MM.1S (cell line): ENCODE measurements around the gene TMEM72.
A peak's percentile ranks its signal among the peaks of the same experiment; 100 is the strongest.

ENCODE experiments used
- DNase-seq: peaks from one replicate; pipeline ENCODE4 v3.0.0-alpha.2; 2015
- H2AFZ ChIP-seq: fragments of 300-600 bp; sonication (generic); 2 replicates; pipeline ENCODE4 v1.6.0; 2016; ENCODE audit warnings: antibody characterized with exemption, low read length
- H3F3A ChIP-seq: fragments of 300-600 bp; sonication (generic); 2 replicates; pipeline ENCODE4 v1.6.1; 2016; ENCODE audit warnings: mild to moderate bottlenecking, antibody characterized with exemption, low read length, moderate library complexity, mixed read lengths; ENCODE audit not compliant: insufficient read depth
- H3K27ac ChIP-seq: fragments of 300-600 bp; sonication (generic); 2 replicates; pipeline ENCODE4 v1.5.1; 2016; ENCODE audit warnings: mild to moderate bottlenecking, low read length
- H3K27me3 ChIP-seq: fragments of 300-600 bp; sonication (generic); replicated peaks from 2 replicates; pipeline ENCODE4 v1.6.0; 2016; ENCODE audit warnings: low read length; ENCODE audit not compliant: insufficient read depth
- H3K36me3 ChIP-seq: fragments of 300-600 bp; sonication (generic); replicated peaks from 2 replicates; pipeline ENCODE4 v1.6.1; 2016; ENCODE audit warnings: mild to moderate bottlenecking, low read length, mixed read lengths; ENCODE audit not compliant: insufficient read depth
- H3K4me1 ChIP-seq: fragments of 300-600 bp; sonication (generic); 2 replicates; pipeline ENCODE4 v1.6.1; 2016; ENCODE audit warnings: low read length, mixed read lengths
- H3K4me2 ChIP-seq: fragments of 300-600 bp; sonication (generic); 2 replicates; pipeline ENCODE4 v1.6.0; 2016; ENCODE audit warnings: low read depth, low read length
- H3K4me3 ChIP-seq: fragments of 300-600 bp; sonication (generic); 2 replicates; pipeline ENCODE4 v1.5.1; 2016; ENCODE audit warnings: low read length, mixed read lengths
- H3K79me2 ChIP-seq: fragments of 300-600 bp; sonication (generic); 2 replicates; pipeline ENCODE4 v1.6.1; 2016; ENCODE audit warnings: mixed run types, low read length, mixed read lengths
- H3K9ac ChIP-seq: fragments of 300-600 bp; sonication (generic); 2 replicates; pipeline ENCODE4 v1.6.1; 2016; ENCODE audit warnings: low read length, mixed read lengths
- H3K9me2 ChIP-seq: fragments of 300-600 bp; sonication (generic); replicated peaks from 2 replicates; pipeline ENCODE4 v1.6.1; 2016; ENCODE audit warnings: mild to moderate bottlenecking, low read length, mixed read lengths; ENCODE audit not compliant: insufficient read depth
- H3K9me3 ChIP-seq: fragments of 300-600 bp; sonication (generic); replicated peaks from 2 replicates; pipeline ENCODE4 v1.6.1; 2016; ENCODE audit warnings: mild to moderate bottlenecking, low read length, mixed read lengths; ENCODE audit not compliant: insufficient read depth
- H4K20me1 ChIP-seq: fragments of 300-600 bp; sonication (generic); 2 replicates; pipeline ENCODE4 v1.6.1; 2016; ENCODE audit warnings: mild to moderate bottlenecking, low read length, moderate library complexity, mixed read lengths; ENCODE audit not compliant: insufficient read depth
- CTCF ChIP-seq: fragments of 300-600 bp; sonication (generic); IDR thresholded peaks from 2 replicates; pipeline ENCODE4 v1.5.1; 2016; ENCODE audit warnings: antibody characterized with exemption, low read length, mixed read lengths
- EZH2 ChIP-seq: fragments of 300-600 bp; sonication (generic); optimal IDR thresholded peaks from 2 replicates; pipeline ENCODE3; 2017; ENCODE audit warnings: low read depth, mild to moderate bottlenecking, antibody characterized with exemption, low read length, mixed read lengths
- EZH2phosphoT487 ChIP-seq: fragments of 300-600 bp; sonication (generic); IDR thresholded peaks from 2 replicates; pipeline ENCODE4 v1.6.1; 2018; ENCODE audit warnings: antibody characterized with exemption, low read length

Gene TMEM72

DNA sequence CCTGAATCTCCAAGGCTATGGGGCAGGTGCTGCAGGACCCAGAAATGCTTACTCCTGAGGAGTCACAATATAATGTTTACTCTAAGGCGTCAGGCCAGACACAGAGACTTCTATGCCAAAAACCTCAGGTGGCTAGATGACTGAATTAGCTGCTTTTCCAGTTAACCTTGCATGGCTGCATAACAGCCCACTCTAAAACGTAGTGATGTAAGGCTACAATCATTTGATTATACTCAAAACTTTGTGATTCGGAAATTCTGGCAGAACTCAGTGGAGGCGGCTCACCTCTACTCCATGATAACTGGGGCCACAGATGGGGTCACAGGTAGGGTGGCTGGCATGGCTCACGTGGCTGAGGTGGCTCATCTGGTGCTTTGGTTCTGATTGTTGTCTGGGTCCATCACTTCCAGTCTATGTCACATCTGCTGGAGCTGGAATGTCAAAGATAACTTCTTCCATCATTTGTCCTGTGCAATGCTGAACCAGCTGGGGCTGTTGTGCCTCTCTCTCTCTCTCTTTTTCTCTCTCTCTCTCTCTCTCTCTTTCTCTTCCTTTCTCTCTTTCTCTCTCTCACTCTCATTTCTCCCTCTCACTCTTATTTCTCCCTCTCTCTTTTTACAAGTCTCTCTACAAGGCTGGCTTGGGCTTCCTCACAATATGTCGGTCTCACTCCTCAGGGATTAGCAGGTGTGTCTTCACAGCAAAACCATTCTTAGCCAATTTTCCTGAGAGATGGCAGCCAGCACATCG, 11.8 kb downstream of the TMEM72 start:
- Histone ChIP-seq H3K27me3 (no peaks in the 10 kb centered on the region), H3K9me3 (no peaks in the 10 kb centered on the region), H3K4me2 (no peak overlapping the region), H3K9me2 (no peaks in the 10 kb centered on the region), H2AFZ (no peak overlapping the region), H3K27ac (no peak overlapping the region), H3K79me2 (no peaks in the 10 kb centered on the region), H3F3A (no peaks in the 10 kb centered on the region), H3K9ac (no peak overlapping the region), H4K20me1 (no peaks in the 10 kb centered on the region), H3K36me3 (no peaks in the 10 kb centered on the region), H3K4me3 (no peak overlapping the region), H3K4me1 (peaks cover 19% of the 10 kb centered on the region)
- no peak for TF ChIP-seq EZH2
- no peak for TF ChIP-seq EZH2phosphoT487
- no peak for TF ChIP-seq CTCF
- no peak for DNase-seq

DNA sequence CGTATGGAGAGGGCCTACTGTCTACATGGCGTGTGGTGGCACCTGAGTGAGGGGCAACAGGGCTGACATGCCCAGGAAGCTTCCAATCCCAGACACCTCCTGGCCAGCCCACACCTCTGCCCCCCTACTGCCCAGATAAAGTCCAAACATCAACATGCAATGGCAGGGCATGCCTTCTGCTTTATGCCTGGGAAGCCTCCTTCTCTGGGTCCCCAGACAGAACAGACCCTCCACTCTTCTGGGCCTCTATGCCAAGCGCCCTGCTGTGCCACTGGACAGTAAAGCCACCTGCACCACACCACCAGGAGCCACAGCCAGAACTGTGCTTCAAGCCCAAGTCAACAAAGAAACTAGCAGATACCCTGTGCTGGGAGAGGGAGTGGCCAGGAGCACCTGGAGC, 12.5 kb downstream of the TMEM72 start:
- no peak overlapping the region for H3K4me3 ChIP-seq
- peak; percentile 34 for DNase-seq

GRCh38 chr10:44924261-44925040, 13.3 kb downstream of the TMEM72 start:
- H3K9me2 ChIP-seq: no peaks in the 10 kb centered on the region
- no peak for TF ChIP-seq EZH2phosphoT487
- TF ChIP-seq CTCF: no peak
- TF ChIP-seq EZH2: no peak
- peaks cover 19% of the 10 kb centered on the region for H3K4me1 ChIP-seq
- no peak overlapping the region for H3K27ac ChIP-seq
- H4K20me1 ChIP-seq: no peaks in the 10 kb centered on the region
- no peaks in the 10 kb centered on the region for H3K9me3 ChIP-seq
- H3K4me2 ChIP-seq: no peak overlapping the region
- no peak for DNase-seq
- H3K4me3 ChIP-seq: no peak overlapping the region
- no peaks in the 10 kb centered on the region for H3K27me3 ChIP-seq
- H2AFZ ChIP-seq: no peak overlapping the region
- H3F3A ChIP-seq: no peaks in the 10 kb centered on the region
- H3K9ac ChIP-seq: no peak overlapping the region
- no peaks in the 10 kb centered on the region for H3K79me2 ChIP-seq
- no peaks in the 10 kb centered on the region for H3K36me3 ChIP-seq

More for the DNA sequence above, 12.5 kb downstream of the TMEM72 start:
- H3K27me3 ChIP-seq: no peaks in the 10 kb centered on the region
- TF ChIP-seq EZH2 (no peak), EZH2phosphoT487 (no peak), CTCF (no peak)
- H3K36me3 ChIP-seq: no peaks in the 10 kb centered on the region
- H3K9me2 ChIP-seq: no peaks in the 10 kb centered on the region
- no peak overlapping the region for H3K4me2 ChIP-seq
- no peak overlapping the region for H3K27ac ChIP-seq
- peaks cover 19% of the 10 kb centered on the region for H3K4me1 ChIP-seq
- H3K9me3 ChIP-seq: no peaks in the 10 kb centered on the region
- no peaks in the 10 kb centered on the region for H4K20me1 ChIP-seq
- H3F3A ChIP-seq: no peaks in the 10 kb centered on the region
- no peak overlapping the region for H2AFZ ChIP-seq
- H3K9ac ChIP-seq: no peak overlapping the region
- no peaks in the 10 kb centered on the region for H3K79me2 ChIP-seq
